GM06990 (cell line): ENCODE measurements around the gene FASN.

Experiments used
- DNase-seq: peaks from one replicate; pipeline ENCODE4 v3.0.0-alpha.2; 2011; ENCODE audit not compliant: insufficient read length; ENCODE audit errors: extremely low read depth
- H3K27me3 ChIP-seq: replicated peaks from 2 replicates; pipeline ENCODE4 v1.6.0; 2011; ENCODE audit warnings: low read length; ENCODE audit not compliant: control insufficient read depth, insufficient read depth
- H3K36me3 ChIP-seq: 2 replicates; pipeline ENCODE4 v1.5.1; 2011; ENCODE audit warnings: low read length; ENCODE audit not compliant: control insufficient read depth, insufficient read depth
- H3K4me3 ChIP-seq: replicated peaks from 2 replicates; pipeline ENCODE4 v1.5.1; 2011; ENCODE audit warnings: low read depth, mild to moderate bottlenecking, control low read depth, low read length
- CTCF ChIP-seq: IDR thresholded peaks from 2 replicates; pipeline ENCODE4 v1.5.1; 2011; ENCODE audit warnings: low read length, control low read depth, mild to moderate bottlenecking, inconsistent platforms; ENCODE audit not compliant: insufficient read depth, poor library complexity, severe bottlenecking

The FASN gene

DNA sequence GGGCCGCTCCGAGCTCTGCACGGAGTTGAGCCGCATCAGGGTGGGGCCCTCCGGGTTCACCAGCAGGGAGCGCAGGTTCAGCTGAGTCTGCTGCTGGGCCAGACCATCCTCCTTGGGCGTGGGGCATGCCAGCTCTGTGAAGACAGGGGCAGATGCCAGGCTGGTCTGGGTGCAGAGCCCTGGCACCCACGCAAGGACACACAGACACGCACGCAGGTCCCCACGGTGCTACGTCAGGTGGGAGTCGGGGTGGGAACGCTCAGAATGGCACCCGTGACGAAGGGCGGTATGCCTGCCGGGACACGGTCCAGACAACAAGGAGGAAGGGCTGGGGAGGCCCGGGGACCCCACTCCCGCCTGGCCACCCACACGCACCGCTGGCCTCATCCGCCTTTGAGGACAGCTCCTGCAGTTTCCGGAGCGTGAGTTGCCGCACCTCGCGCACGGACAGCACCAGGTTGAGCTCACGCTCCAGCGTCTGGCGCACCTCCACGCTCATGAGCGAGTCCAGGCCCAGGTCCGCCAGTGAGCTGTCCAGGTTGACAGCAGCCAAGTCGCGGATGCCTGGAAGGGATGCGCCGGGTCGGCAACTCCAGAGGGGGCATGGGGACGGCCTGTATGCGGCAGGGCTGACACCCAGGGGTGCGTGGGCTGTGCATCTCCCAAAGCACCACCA lies 17.1 kb downstream of the FASN start:
- H3K4me3 ChIP-seq, result no peak overlapping the region
- no peak for DNase-seq
- no peaks in the 10 kb centered on the region for H3K27me3 ChIP-seq
- TF ChIP-seq CTCF, result no peak
- peaks cover 55% of the 10 kb centered on the region for H3K36me3 ChIP-seq

GRCh38 chr17:82080048-82080788 lies 17.8 kb downstream of the FASN start:
- TF ChIP-seq CTCF, result no peak
- no peaks in the 10 kb centered on the region for H3K27me3 ChIP-seq
- peaks cover 52% of the 10 kb centered on the region for H3K36me3 ChIP-seq
- no peak for DNase-seq
- H3K4me3 ChIP-seq, result no peak overlapping the region

GRCh38 chr17:82079001-82079677 lies 18.9 kb downstream of the FASN start:
- no peak overlapping the region for H3K4me3 ChIP-seq
- DNase-seq, result no peak
- no peak for TF ChIP-seq CTCF
- no peaks in the 10 kb centered on the region for H3K27me3 ChIP-seq
- H3K36me3 ChIP-seq, result peaks cover 47% of the 10 kb centered on the region

DNA sequence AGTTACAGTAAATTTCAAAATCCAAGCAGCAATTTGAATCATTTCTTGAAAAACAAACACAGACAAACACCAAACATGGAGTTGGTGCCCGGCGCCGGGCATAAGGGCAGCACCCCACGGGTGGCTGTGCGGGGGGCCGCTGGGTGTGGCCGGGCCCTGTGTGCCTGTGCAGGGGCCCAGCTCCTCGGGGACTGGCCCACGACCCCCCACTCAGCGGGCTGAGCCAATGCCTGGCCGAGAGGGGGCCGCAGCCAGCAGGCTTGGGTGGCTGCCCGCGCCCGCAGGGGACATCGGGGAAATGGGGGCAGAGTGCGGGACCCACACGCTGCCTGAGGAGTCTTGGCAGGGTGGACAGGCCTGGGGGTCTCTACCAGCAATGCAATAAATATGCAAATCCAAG lies 19.6 kb downstream of the FASN start:
- H3K4me3 ChIP-seq, result no peak overlapping the region
- peaks cover 40% of the 10 kb centered on the region for H3K36me3 ChIP-seq
- no peak for TF ChIP-seq CTCF
- no peaks in the 10 kb centered on the region for H3K27me3 ChIP-seq
- DNase-seq, result no peak

DNA sequence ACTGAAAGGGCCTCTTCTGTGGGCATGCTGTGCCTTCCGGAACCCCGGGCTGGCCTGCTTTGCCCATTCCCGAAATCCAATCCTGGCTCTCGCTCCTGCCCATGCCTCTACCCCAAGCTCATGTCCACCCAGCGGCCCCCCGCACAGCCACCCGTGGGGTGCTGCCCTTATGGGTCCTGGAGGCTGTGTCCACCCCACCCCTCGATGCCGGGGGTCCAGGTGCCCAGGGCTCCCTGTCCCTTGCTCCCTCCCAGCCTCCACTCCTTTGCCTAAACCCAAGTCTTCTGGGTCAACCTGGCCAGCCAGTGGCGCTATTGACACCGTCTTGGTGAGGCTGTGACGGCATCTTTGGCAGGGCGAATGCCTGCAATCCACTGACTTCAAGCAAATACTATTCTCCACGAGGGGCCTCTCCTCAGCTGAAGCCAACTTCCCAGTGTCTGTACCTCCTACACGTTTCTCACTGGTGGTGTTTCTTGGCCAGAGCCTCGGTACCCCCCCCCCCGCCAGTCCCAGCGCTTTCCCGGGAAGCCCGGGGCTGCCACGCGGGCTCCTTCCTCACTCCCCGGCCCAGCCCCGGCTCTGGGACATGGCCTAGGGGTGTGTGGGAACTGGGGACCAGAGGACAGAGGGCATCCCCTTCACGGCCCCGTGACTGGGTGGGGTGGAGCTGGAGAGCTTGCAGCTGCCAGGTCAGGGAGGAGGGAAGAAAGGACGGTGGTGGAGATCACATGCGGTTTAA lies 20.2 kb downstream of the FASN start:
- DNase-seq, result no peak
- TF ChIP-seq CTCF, result no peak
- peaks cover 34% of the 10 kb centered on the region for H3K36me3 ChIP-seq
- H3K27me3 ChIP-seq, result no peaks in the 10 kb centered on the region
- no peak overlapping the region for H3K4me3 ChIP-seq
